ENCODE measurements around the gene RIN3. TPM values are rescaled to one million over a fixed set of nuclear protein-coding genes. Genes with fewer than 3 reads are reported as not detected.

RIN3 gene
- total and polyA plus RNA-seq, 4 donors: 3.4 to 7.4 (median 5.2) TPM

DNA sequence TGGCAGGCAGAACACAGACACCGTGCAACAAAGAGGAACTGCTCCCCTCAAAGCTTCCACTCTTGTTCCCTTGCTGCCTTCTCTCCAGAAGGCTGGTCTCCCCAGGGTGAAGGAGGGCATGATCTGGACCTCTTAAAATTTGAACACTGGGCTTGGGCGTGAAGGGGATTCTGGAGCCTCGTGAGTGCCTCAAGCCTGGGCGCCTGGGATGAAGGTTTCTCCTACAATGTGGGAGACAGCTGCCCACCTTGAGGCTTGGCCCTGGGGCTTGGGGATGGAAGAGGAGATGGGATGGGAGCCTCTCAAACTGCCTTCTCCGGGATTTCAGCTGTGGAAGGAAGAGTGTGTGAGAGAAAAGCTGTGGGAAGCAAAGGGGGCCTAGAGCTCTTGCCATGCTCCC lies 7.8 kb upstream of the RIN3 start:
- no peaks in the 10 kb centered on the region for H3K36me3 ChIP-seq (ENCODE audit: control insufficient read depth, insufficient read depth, low read length)
- no peaks in the 10 kb centered on the region for H3K9me3 ChIP-seq (ENCODE audit: control insufficient read depth, insufficient read depth, low read length)
- WGBS (ENCODE audit: insufficient coverage): 91% methylated on average over 5 of the region's 5 CpGs
- H3K4me1 ChIP-seq (ENCODE audit: control insufficient read depth, insufficient read depth, low read length): peaks cover under 1% of the 10 kb centered on the region
- no peak overlapping the region for H3K27ac ChIP-seq (ENCODE audit: low read depth, low read length)
- H3K27me3 ChIP-seq (ENCODE audit: control insufficient read depth, insufficient read depth, low read length): no peaks in the 10 kb centered on the region
- no peak for DNase-seq (ENCODE audit: low read depth in 4 of 6, low spot score in 6 of 6)
- H3K4me3 ChIP-seq (ENCODE audit: low read depth, low read length): no peak overlapping the region

DNA sequence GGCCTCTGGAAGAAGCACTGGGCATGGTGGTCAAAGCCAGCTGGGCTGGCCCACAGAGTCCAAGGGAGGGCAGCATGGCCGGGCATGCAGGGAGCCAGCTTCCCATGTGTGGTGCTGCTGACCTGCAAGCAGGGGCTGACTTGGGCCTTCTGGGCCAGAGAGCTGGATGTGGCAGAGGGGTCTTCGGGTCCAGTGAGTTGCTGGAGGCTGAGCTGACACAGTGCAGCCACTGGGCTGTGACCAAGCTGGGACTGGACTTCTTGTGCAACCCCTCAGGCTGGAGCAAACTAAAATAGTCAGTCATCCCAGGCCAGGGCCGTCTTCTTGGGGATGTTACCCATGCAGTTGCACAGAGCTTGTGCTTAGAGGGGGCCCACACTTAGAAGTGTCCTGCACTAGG lies 7.3 kb upstream of the RIN3 start:
- Histone ChIP-seq H3K4me1 (ENCODE audit: control insufficient read depth, insufficient read depth, low read length) (no peaks in the 10 kb centered on the region), H3K9me3 (ENCODE audit: control insufficient read depth, insufficient read depth, low read length) (no peaks in the 10 kb centered on the region), H3K27ac (ENCODE audit: low read depth, low read length) (no peak overlapping the region), H3K27me3 (ENCODE audit: control insufficient read depth, insufficient read depth, low read length) (no peaks in the 10 kb centered on the region), H3K4me3 (ENCODE audit: low read depth, low read length) (no peak overlapping the region), H3K36me3 (ENCODE audit: control insufficient read depth, insufficient read depth, low read length) (no peaks in the 10 kb centered on the region)
- DNase-seq (ENCODE audit: low read depth in 4 of 6, low spot score in 6 of 6): no peak
- 89% methylated on average over 3 of the region's 3 CpGs for WGBS (ENCODE audit: insufficient coverage)

DNA sequence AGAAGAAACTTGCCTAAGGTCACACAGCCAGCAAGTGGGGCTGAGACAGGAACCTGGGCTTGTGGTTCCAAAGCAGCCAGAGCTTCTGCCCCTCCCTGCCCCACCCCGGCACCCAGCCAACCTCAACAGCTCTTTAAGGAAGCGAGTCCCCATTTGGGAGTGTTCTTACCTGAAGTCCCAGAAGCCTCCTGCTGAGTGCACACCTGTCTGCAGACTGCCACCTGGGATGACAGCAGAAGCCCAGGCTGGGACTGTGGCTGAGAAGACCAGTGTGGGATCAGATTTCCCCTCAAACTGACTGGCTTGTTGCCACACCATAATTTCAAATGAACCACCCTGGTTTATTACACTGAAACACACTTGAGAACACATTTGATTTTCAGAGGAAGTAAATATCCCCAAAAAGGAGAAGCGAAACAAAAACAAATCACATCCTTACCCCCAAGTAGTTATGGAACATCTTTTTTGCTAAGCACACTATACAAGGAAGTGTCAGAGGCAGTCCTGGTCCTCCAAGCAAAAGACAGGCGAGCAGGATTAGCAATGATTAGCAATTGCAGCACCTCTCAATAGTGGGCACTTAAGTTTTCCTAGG lies 6.3 kb upstream of the RIN3 start:
- peaks cover under 1% of the 10 kb centered on the region for H3K27me3 ChIP-seq (ENCODE audit: control insufficient read depth, insufficient read depth, low read length)
- 93% methylated on average over 3 of the region's 4 CpGs for WGBS (ENCODE audit: insufficient coverage)
- no peak for DNase-seq (ENCODE audit: low read depth in 4 of 6, low spot score in 6 of 6)
- no peaks in the 10 kb centered on the region for H3K4me1 ChIP-seq (ENCODE audit: control insufficient read depth, insufficient read depth, low read length)
- H3K4me3 ChIP-seq (ENCODE audit: low read depth, low read length): no peak overlapping the region
- H3K36me3 ChIP-seq (ENCODE audit: control insufficient read depth, insufficient read depth, low read length): no peaks in the 10 kb centered on the region
- no peaks in the 10 kb centered on the region for H3K9me3 ChIP-seq (ENCODE audit: control insufficient read depth, insufficient read depth, low read length)
- no peak overlapping the region for H3K27ac ChIP-seq (ENCODE audit: low read depth, low read length)

DNA sequence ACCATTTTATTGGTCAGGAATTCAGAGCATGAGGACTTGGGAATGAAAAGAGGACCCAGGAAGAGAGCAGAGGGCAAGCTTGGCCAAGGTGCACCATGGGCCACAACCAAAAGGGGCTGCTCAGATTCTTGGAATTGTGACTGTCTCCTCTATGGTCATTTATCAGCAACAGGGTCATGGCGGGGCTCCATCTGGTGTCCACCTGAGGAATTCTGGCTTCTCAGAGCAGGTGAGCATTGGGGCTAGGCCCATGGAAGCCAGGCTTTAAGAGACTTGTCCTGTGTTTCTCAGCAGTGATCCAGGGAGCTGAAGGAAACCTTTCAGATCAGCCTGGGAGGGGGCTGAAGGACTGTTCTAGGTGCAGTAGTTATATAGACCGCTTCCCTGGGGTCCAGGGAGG lies 2.6 kb upstream of the RIN3 start:
- no peak overlapping the region for H3K4me3 ChIP-seq (ENCODE audit: low read depth, low read length)
- peaks cover 26% of the 10 kb centered on the region for H3K27me3 ChIP-seq (ENCODE audit: control insufficient read depth, insufficient read depth, low read length)
- no peak for DNase-seq (ENCODE audit: low read depth in 4 of 6, low spot score in 6 of 6)
- H3K27ac ChIP-seq (ENCODE audit: low read depth, low read length): no peak overlapping the region
- H3K36me3 ChIP-seq (ENCODE audit: control insufficient read depth, insufficient read depth, low read length): no peaks in the 10 kb centered on the region
- peaks cover 17% of the 10 kb centered on the region for H3K4me1 ChIP-seq (ENCODE audit: control insufficient read depth, insufficient read depth, low read length)
- WGBS (ENCODE audit: insufficient coverage): 76% methylated on average over 2 of the region's 2 CpGs
- H3K9me3 ChIP-seq (ENCODE audit: control insufficient read depth, insufficient read depth, low read length): no peaks in the 10 kb centered on the region

DNA sequence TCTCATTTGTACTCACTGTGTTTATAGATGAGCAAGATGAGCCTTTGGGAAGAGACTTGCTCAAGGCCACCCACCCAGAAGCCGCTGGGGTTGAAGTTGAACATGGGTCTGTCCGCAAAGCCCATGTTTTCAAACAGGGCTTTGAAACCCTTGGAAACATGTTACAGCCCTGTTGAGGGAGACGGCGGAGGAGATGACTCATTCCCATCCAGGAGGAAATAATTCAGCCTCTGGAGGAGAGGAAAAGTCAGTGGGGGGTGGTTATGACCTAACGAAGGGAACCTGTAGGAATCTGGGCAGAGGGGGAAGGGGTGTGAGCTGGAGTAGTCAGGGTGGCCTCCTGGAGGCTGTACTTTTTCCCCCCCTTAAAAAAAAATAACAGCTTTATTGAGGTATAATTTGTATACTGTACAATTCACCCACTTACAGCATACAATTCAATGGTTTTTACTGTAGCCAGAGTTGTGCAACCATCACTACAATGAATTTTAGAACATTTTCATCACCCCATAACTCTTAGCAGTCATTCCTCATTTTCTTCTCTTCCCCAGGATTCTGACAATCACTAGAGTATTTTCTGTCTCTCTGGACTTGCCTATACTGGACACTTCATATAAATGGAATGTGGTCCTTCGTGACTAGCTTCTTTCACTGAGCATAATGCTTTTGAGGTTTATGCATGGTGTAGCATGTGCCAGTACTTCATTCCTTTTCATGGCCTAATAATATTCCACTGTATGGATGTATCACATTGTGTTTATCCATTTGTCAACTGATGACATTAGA lies 1.9 kb upstream of the RIN3 start:
- no peak overlapping the region for H3K27ac ChIP-seq (ENCODE audit: low read depth, low read length)
- peaks cover 17% of the 10 kb centered on the region for H3K4me1 ChIP-seq (ENCODE audit: control insufficient read depth, insufficient read depth, low read length)
- H3K4me3 ChIP-seq (ENCODE audit: low read depth, low read length): no peak overlapping the region
- peaks cover 29% of the 10 kb centered on the region for H3K27me3 ChIP-seq (ENCODE audit: control insufficient read depth, insufficient read depth, low read length)
- WGBS (ENCODE audit: insufficient coverage): 60% methylated on average over 4 of the region's 6 CpGs
- DNase-seq (ENCODE audit: low read depth in 4 of 6, low spot score in 6 of 6): no peak
- H3K9me3 ChIP-seq (ENCODE audit: control insufficient read depth, insufficient read depth, low read length): no peaks in the 10 kb centered on the region
- H3K36me3 ChIP-seq (ENCODE audit: control insufficient read depth, insufficient read depth, low read length): no peaks in the 10 kb centered on the region

DNA sequence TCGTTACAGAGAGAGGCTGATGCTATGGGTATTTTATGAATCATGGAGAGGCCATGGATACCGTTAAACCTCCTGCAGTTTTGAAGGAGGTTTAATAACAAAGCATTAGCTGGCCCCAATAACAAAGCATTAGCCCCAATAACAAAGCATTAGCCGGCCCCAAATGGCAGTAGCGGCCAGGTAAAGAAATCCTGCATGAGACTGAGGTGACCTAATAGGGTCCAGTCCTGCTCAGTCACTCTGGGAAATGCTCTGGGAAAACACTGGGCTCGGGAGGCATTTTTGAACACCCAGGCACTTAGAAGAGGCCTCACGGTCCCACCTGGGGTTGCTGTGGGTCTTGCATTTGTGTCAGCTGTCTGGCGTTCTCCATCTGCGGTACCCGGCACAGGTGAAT lies 776 bp upstream of the RIN3 start:
- H3K9me3 ChIP-seq (ENCODE audit: control insufficient read depth, insufficient read depth, low read length): no peaks in the 10 kb centered on the region
- H3K36me3 ChIP-seq (ENCODE audit: control insufficient read depth, insufficient read depth, low read length): no peaks in the 10 kb centered on the region
- peaks cover 31% of the 10 kb centered on the region for H3K27me3 ChIP-seq (ENCODE audit: control insufficient read depth, insufficient read depth, low read length)
- peaks cover 17% of the 10 kb centered on the region for H3K4me1 ChIP-seq (ENCODE audit: control insufficient read depth, insufficient read depth, low read length)
- no peak overlapping the region for H3K27ac ChIP-seq (ENCODE audit: low read depth, low read length)
- peak overlapping the region; percentile 35 for H3K4me3 ChIP-seq (ENCODE audit: low read depth, low read length)
- no peak for DNase-seq (ENCODE audit: low read depth in 4 of 6, low spot score in 6 of 6)
- 76% methylated on average over 7 of the region's 9 CpGs for WGBS (ENCODE audit: insufficient coverage)

DNA sequence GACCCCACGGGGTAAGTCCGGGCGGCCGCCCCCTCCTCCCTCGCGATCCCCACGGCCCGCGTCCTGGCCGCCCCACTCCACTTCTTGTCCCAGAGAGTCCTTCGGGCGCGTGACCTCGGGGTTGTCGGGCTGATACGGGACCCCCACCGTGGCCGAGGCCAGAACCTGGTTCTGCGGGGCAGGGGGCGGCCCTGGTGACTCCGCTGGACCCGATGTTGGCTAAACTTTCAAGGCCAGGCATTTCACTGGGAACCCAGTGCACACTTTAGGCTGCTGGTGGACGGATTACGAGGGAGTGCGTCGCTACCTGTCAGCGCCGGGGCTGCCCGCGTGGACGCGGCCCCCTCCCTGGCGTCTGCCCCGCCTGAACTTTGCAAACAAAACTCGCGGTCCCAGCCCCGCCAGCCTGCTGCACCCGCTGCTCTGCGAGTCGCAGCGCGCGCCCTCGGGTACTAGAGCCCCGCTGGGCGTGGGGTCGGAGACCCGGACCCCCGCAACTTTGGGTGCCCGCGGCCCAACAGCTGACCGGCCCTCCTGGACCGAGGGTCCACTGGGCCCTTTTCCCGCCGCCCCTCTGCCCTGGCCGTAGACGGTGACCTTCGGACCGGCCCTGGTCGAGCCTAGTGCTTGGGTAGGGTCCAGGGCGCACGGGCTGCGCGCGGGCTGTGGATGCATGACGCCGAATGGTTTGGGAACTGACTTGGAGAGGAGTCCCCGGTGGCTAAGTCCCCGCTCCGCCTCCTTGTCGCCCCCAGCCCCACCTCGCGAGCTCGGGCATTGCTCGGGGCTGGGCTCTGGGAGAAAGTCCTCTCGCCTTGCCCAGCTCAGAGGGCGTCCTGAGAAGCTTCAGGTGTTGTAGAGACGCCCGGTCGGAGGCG lies 624 bp downstream of the RIN3 start:
- Histone ChIP-seq H3K27me3 (ENCODE audit: control insufficient read depth, insufficient read depth, low read length) (peaks cover 31% of the 10 kb centered on the region), H3K4me1 (ENCODE audit: control insufficient read depth, insufficient read depth, low read length) (peaks cover 17% of the 10 kb centered on the region), H3K9me3 (ENCODE audit: control insufficient read depth, insufficient read depth, low read length) (no peaks in the 10 kb centered on the region), H3K36me3 (ENCODE audit: control insufficient read depth, insufficient read depth, low read length) (no peaks in the 10 kb centered on the region), H3K4me3 (ENCODE audit: low read depth, low read length) (peak overlapping the region; percentile 38), H3K27ac (ENCODE audit: low read depth, low read length) (no peak overlapping the region)
- 4% methylated on average over 81 of the region's 81 CpGs for WGBS (ENCODE audit: insufficient coverage)
- DNase-seq (ENCODE audit: low read depth in 4 of 6, low spot score in 6 of 6): peak in 1 of 6 donors; percentile 21

DNA sequence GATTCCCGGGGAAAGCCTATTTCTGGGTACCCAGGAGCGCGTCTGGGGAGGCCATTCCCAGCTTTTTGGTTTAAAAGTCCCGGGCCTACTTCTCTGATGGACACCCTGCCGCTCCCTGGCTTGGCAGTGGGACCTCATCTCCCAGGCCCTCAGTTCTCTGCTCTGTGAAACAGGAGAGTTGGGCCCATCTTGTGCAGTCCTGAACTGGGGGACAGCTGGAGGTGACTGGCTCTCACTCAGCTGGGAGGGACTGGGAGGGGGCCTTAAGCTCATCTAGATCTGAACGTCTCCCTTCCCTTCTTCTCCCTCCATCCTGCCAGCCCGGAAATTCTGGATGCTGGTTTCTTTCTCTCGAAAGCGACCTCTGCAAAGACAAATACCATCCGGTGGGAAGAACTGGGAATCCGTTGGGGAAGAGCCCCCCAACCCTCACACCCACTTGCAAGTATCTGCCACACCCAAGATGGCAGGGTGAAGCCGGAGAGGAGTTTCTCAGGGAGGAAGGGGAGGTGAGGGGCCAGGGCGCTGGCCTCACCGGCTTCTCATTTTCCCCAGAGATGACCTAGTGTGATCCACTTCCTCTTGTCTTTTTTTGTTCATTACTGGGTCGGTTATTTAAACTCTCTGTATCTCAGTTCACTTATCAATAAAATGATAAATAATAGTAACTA lies 1.4 kb downstream of the RIN3 start:
- Histone ChIP-seq H3K27me3 (ENCODE audit: control insufficient read depth, insufficient read depth, low read length) (peaks cover 31% of the 10 kb centered on the region), H3K27ac (ENCODE audit: low read depth, low read length) (no peak overlapping the region), H3K4me3 (ENCODE audit: low read depth, low read length) (peak overlapping the region; percentile 38), H3K36me3 (ENCODE audit: control insufficient read depth, insufficient read depth, low read length) (no peaks in the 10 kb centered on the region), H3K9me3 (ENCODE audit: control insufficient read depth, insufficient read depth, low read length) (no peaks in the 10 kb centered on the region), H3K4me1 (ENCODE audit: control insufficient read depth, insufficient read depth, low read length) (peaks cover 17% of the 10 kb centered on the region)
- DNase-seq (ENCODE audit: low read depth in 4 of 6, low spot score in 6 of 6): no peak
- WGBS (ENCODE audit: insufficient coverage): 27% methylated on average over 7 of the region's 15 CpGs

DNA sequence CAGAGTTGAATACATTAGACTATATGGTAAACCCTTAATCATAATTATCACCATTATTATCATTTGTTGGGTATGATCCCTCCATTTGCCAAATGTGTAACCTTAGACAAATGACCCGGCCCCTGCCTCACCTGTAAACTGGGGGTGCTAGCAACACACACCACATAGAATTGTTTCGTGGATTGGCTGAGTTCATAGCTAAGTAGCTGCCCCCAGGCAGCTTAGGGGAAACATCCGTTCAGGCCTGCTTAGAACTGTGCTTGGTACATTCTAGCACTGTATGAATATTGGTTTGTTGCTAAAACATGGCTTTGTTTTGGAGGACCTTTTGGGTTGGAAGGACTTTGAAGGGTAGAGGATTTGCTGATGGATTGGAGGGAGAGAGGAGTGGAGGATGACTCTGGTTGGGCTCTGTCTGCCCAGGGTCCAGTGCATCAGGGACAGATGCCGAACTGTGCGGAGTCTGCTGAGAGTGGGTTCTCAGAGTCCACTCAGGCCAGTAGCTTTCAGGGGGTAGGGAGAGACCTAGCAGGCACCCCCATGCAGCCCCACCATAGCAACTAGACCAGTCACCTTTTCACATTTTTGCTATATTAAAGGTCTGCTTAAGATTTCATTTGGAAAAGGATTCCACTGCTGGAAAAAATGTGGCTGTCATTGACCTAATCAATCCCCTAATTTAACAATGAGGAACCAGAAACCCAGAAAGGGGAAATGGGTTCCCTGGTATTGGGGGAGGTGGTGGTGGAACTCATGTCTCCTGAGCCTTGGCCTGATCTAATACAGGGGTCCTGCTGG lies 2.2 kb downstream of the RIN3 start:
- Histone ChIP-seq H3K27ac (ENCODE audit: low read depth, low read length) (no peak overlapping the region), H3K36me3 (ENCODE audit: control insufficient read depth, insufficient read depth, low read length) (no peaks in the 10 kb centered on the region), H3K9me3 (ENCODE audit: control insufficient read depth, insufficient read depth, low read length) (no peaks in the 10 kb centered on the region), H3K4me3 (ENCODE audit: low read depth, low read length) (no peak overlapping the region), H3K27me3 (ENCODE audit: control insufficient read depth, insufficient read depth, low read length) (peaks cover 31% of the 10 kb centered on the region), H3K4me1 (ENCODE audit: control insufficient read depth, insufficient read depth, low read length) (peaks cover 17% of the 10 kb centered on the region)
- no peak for DNase-seq (ENCODE audit: low read depth in 4 of 6, low spot score in 6 of 6)
- WGBS (ENCODE audit: insufficient coverage): 89% methylated on average over 5 of the region's 5 CpGs

All from spinal cord (tissue), 10 donors.